Measurements from ENCODE around the gene OSTC. TPM values are rescaled to one million over a fixed set of nuclear protein-coding genes. Genes with fewer than 3 reads are reported as not detected.

OSTC gene
- total and polyA plus RNA-seq, 2 of the 13 experiments (the other 11 are each of a cell fraction or from before 2014, with no cell fraction given), result 208 to 380 TPM

GRCh38 chr4:108602163-108602562, 48.2 kb upstream of the OSTC start:
- no peak for FAIRE-seq
- Histone ChIP-seq H3K4me1 (ENCODE audit: insufficient read depth, low read length) (no peaks in the 10 kb centered on the region), H3K9ac (ENCODE audit: insufficient read depth, low read depth, low read length) (no peak overlapping the region), H3K4me3 (replicated peaks in 1 of 3; ENCODE audit: insufficient read depth in 1 of 3, low read depth in 2 of 3, low read length in 3 of 3) (no peak overlapping the region), H2AFZ (ENCODE audit: low read length) (no peak overlapping the region), H3K27me3 (ENCODE audit: control insufficient read depth in 1 of 2, insufficient read depth in 2 of 2, low read length in 2 of 2) (no peaks in the 10 kb centered on the region), H3K79me2 (ENCODE audit: insufficient read depth, low read length) (no peaks in the 10 kb centered on the region), H3K27ac (ENCODE audit: extremely low read length, insufficient read depth, low read length) (no peak overlapping the region), H3K4me2 (ENCODE audit: low read depth, low read length) (no peak overlapping the region), H3K36me3 (replicated peaks in 1 of 2; ENCODE audit: control insufficient read depth in 1 of 2, insufficient read depth in 2 of 2, low read length in 2 of 2) (no peaks in the 10 kb centered on the region), H3K9me3 (ENCODE audit: low read length) (no peaks in the 10 kb centered on the region), H4K20me1 (ENCODE audit: insufficient read depth, low read length) (no peaks in the 10 kb centered on the region)
- ATAC-seq, result no peak
- DNase-seq (ENCODE audit: low spot score), result no peak
- POLR2A ChIA-PET, result interaction anchor here (0.6 kb wide), 1 partner anchor 54 kb away, joined by 3 read pairs; no protein-coding TSS in a partner anchor
- 37% methylated on average over 3 of the region's 3 CpGs for WGBS (ENCODE audit: low lambda C conversion rate)
- CTCF ChIA-PET (ENCODE audit: low intra/inter-chr PET ratio, low total read pairs), result no interaction called here
- in situ Hi-C loops (cut with HindIII; ENCODE audit: extremely low pct_ligation_motif_present, low pct_unique_long_range_greater_than_20kb) (no loop called here), intact Hi-C loops (cut with micrococcal nuclease; ENCODE audit: unreplicated experiment) (no loop called here)
- TF ChIP-seq ZNF674 (CRISPR knock-in tag; IDR thresholded peaks at IDR 0.05; ENCODE audit: low read depth) (no peak), MTA3 (CRISPR knock-in tag; IDR thresholded peaks at IDR 0.05) (no peak), SP2 (CRISPR knock-in tag; IDR thresholded peaks at IDR 0.05) (no peak), GATAD2A (CRISPR knock-in tag; IDR thresholded peaks at IDR 0.05) (no peak), ZSCAN29 (CRISPR knock-in tag; conservative IDR thresholded peaks at IDR 0.05) (no peak), STAT6 (CRISPR knock-in tag; IDR thresholded peaks at IDR 0.05; ENCODE audit: borderline replicate concordance) (no peak), RFX1 (IDR thresholded peaks at IDR 0.05) (no peak), ATF2 (CRISPR knock-in tag; IDR thresholded peaks at IDR 0.05) (no peak), POGZ (CRISPR knock-in tag; IDR thresholded peaks at IDR 0.05) (no peak), MTA1 (CRISPR knock-in tag; IDR thresholded peaks at IDR 0.05; ENCODE audit: borderline replicate concordance) (no peak), ZEB1 (IDR thresholded peaks at IDR 0.05; ENCODE audit: insufficient replicate concordance, low read depth) (no peak), ZNF724P (CRISPR knock-in tag; IDR thresholded peaks at IDR 0.05; ENCODE audit: borderline replicate concordance) (no peak), SP140L (CRISPR knock-in tag; IDR thresholded peaks at IDR 0.05; ENCODE audit: borderline replicate concordance) (no peak), ZNF75D (CRISPR knock-in tag; IDR thresholded peaks at IDR 0.05; ENCODE audit: borderline replicate concordance) (no peak), ZNF234 (CRISPR knock-in tag; conservative IDR thresholded peaks at IDR 0.05) (no peak), FOXO4 (CRISPR knock-in tag; conservative IDR thresholded peaks at IDR 0.05) (no peak), PPARG (CRISPR knock-in tag; conservative IDR thresholded peaks at IDR 0.05) (no peak), ZKSCAN5 (CRISPR knock-in tag; IDR thresholded peaks at IDR 0.05) (no peak)
- TF ChIP-seq, protein P1, sequence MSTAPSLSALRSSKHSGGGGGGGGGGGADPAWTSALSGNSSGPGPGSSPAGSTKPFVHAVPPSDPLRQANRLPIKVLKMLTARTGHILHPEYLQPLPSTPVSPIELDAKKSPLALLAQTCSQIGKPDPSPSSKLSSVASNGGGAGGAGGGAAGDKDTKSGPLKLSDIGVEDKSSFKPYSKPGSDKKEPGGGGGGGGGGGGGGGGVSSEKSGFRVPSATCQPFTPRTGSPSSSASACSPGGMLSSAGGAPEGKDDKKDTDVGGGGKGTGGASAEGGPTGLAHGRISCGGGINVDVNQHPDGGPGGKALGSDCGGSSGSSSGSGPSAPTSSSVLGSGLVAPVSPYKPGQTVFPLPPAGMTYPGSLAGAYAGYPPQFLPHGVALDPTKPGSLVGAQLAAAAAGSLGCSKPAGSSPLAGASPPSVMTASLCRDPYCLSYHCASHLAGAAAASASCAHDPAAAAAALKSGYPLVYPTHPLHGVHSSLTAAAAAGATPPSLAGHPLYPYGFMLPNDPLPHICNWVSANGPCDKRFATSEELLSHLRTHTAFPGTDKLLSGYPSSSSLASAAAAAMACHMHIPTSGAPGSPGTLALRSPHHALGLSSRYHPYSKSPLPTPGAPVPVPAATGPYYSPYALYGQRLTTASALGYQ (CRISPR knock-in tag; IDR thresholded peaks at IDR 0.05), result no peak
- BruUV-seq (replicated peaks), result no TSS peak

Data from HepG2 (cell line).